Endodermal cell (in vitro differentiated cells): ENCODE data around the gene DCC. TPM values are rescaled to one million over a fixed set of nuclear protein-coding genes. Genes with fewer than 3 reads are reported as not detected.

ENCODE experiments used
- DNase-seq: peaks from one replicate; pipeline ENCODE4 v3.0.0-alpha.2; 2017
- H3K27ac ChIP-seq: 2 replicates; pipeline ENCODE4 v1.5.1; 2013; ENCODE audit warnings: mild to moderate bottlenecking, low read depth, low read length, moderate library complexity
- H3K27me3 ChIP-seq: 2 replicates; pipeline ENCODE4 v1.6.1; 2013; ENCODE audit warnings: mild to moderate bottlenecking, low read length, moderate library complexity; ENCODE audit not compliant: insufficient read depth, control insufficient read depth, poor library complexity, severe bottlenecking
- H3K36me3 ChIP-seq: 2 replicates; pipeline ENCODE4 v1.7.0; 2013; ENCODE audit warnings: mild to moderate bottlenecking, low read length, moderate library complexity; ENCODE audit not compliant: control insufficient read depth, insufficient read depth
- H3K4me1 ChIP-seq: one replicate; pipeline ENCODE4 v1.7.0; 2013; ENCODE audit warnings: low read length; ENCODE audit not compliant: control insufficient read depth, insufficient read depth
- H3K4me3 ChIP-seq: 2 replicates; pipeline ENCODE4 v1.5.1; 2013; ENCODE audit warnings: mild to moderate bottlenecking, low read length, moderate library complexity
- H3K9ac ChIP-seq: 2 replicates; pipeline ENCODE4 v1.6.1; 2013; ENCODE audit warnings: mild to moderate bottlenecking, low read length, moderate library complexity; ENCODE audit not compliant: poor library complexity, severe bottlenecking; ENCODE audit errors: extremely low read depth
- H3K9me3 ChIP-seq: 2 replicates; pipeline ENCODE4 v1.6.1; 2013; ENCODE audit warnings: mild to moderate bottlenecking, low read length, moderate library complexity; ENCODE audit not compliant: control insufficient read depth
- H3K27ac Mint-ChIP-seq: 2 replicates; pipeline ENCODE4 v1.8.0; 2020; ENCODE audit warnings: mixed read lengths
- H3K27me3 Mint-ChIP-seq: 2 replicates; pipeline ENCODE4 v1.8.0; 2021; ENCODE audit warnings: mild to moderate bottlenecking, mixed read lengths; ENCODE audit not compliant: insufficient read depth
- H3K36me3 Mint-ChIP-seq: 2 replicates; pipeline ENCODE4 v1.8.0; 2020; ENCODE audit warnings: low read depth, mixed read lengths
- H3K4me1 Mint-ChIP-seq: 2 replicates; pipeline ENCODE4 v1.8.0; 2020; ENCODE audit warnings: mixed read lengths
- H3K4me3 Mint-ChIP-seq: 2 replicates; pipeline ENCODE4 v1.8.0; 2020; ENCODE audit warnings: mild to moderate bottlenecking, moderate library complexity, mixed read lengths
- H3K9me3 Mint-ChIP-seq: 2 replicates; pipeline ENCODE4 v1.8.0; 2020; ENCODE audit warnings: mild to moderate bottlenecking, mixed read lengths
- CTCF ChIP-seq: fragments of 200-600 bp; sonication (generic); conservative IDR thresholded peaks from 2 replicates; pipeline ENCODE4 v1.5.0; 2021; ENCODE audit warnings: antibody characterized with exemption, mild to moderate bottlenecking
- WGBS, 2 experiments: methylation state at CpG; one replicate each; pipeline versions ENCODE4 v1.1.5 to v1.1.7; 2013; ENCODE audit warnings: missing lambda C conversion rate in 2 of 2, mixed read lengths in 1 of 2; ENCODE audit not compliant: insufficient coverage in 1 of 2, insufficient read length in 1 of 2; 5-methylcytosine and 5-hydroxymethylcytosine counted together
- total RNA-seq, 2 donors: library from RNA; stranded (reverse); fragmentation: NEBNext Ultra II Directional in 1 of 2; extraction: Animal tissue kit (Norgen Biotek cat#: 25700) in 1 of 2; gene quantifications; 2 replicates in 1 of 2; 3 replicates in 1 of 2; pipeline ENCODE4 v1.2.1, GENCODE V29; 2021

The DCC gene
- total RNA-seq, 2 donors from 2014 or later = 0.77 to 0.97 TPM

GRCh38 chr18:52441794-52442193, 101.8 kb downstream of the DCC start:
- H3K9me3 Mint-ChIP-seq = no peaks in the 10 kb centered on the region
- Histone ChIP-seq H3K27ac (no peak overlapping the region), H3K27me3 (peaks cover 94% of the 10 kb centered on the region), H3K4me1 (no peaks in the 10 kb centered on the region), H3K9me3 (no peaks in the 10 kb centered on the region), H3K4me3 (no peak overlapping the region), H3K36me3 (no peaks in the 10 kb centered on the region), H3K9ac (no peak overlapping the region)
- H3K36me3 Mint-ChIP-seq = no peaks in the 10 kb centered on the region
- no peak for DNase-seq
- peaks cover 9% of the 10 kb centered on the region for H3K4me1 Mint-ChIP-seq
- peaks cover 92% of the 10 kb centered on the region for H3K27me3 Mint-ChIP-seq
- no peak overlapping the region for H3K27ac Mint-ChIP-seq
- H3K4me3 Mint-ChIP-seq = no peak overlapping the region
- TF ChIP-seq CTCF = no peak

- H3K36me3 Mint-ChIP-seq = no peaks in the 10 kb centered on the region
- H3K9me3 ChIP-seq = no peaks in the 10 kb centered on the region
- H3K27ac Mint-ChIP-seq = no peak overlapping the region
- H3K9me3 Mint-ChIP-seq = no peaks in the 10 kb centered on the region
- peaks cover 9% of the 10 kb centered on the region for H3K4me1 Mint-ChIP-seq
- no peak for DNase-seq
- peaks cover 89% of the 10 kb centered on the region for H3K27me3 ChIP-seq
- H3K27ac ChIP-seq = no peak overlapping the region
- WGBS, 2 experiments = 92 to 100% methylated on average over 2 of the region's 2 CpGs
- H3K4me3 ChIP-seq = no peak overlapping the region
- no peak overlapping the region for H3K4me3 Mint-ChIP-seq
- no peaks in the 10 kb centered on the region for H3K4me1 ChIP-seq
- no peaks in the 10 kb centered on the region for H3K36me3 ChIP-seq
- H3K27me3 Mint-ChIP-seq = peaks cover 87% of the 10 kb centered on the region
- TF ChIP-seq CTCF = no peak
- no peak overlapping the region for H3K9ac ChIP-seq
Measured at GRCh38 chr18:52442686-52443085, 102.7 kb downstream of the DCC start.

- Mint-ChIP-seq H3K27me3 (peaks cover 78% of the 10 kb centered on the region), H3K36me3 (no peaks in the 10 kb centered on the region), H3K4me3 (no peak overlapping the region), H3K4me1 (peaks cover 12% of the 10 kb centered on the region), H3K27ac (no peak overlapping the region), H3K9me3 (peaks cover 7% of the 10 kb centered on the region)
- Histone ChIP-seq H3K4me1 (no peaks in the 10 kb centered on the region), H3K4me3 (no peak overlapping the region), H3K9ac (no peak overlapping the region), H3K9me3 (peaks cover 14% of the 10 kb centered on the region), H3K27me3 (peaks cover 86% of the 10 kb centered on the region), H3K27ac (no peak overlapping the region), H3K36me3 (no peaks in the 10 kb centered on the region)
- DNase-seq = no peak
- TF ChIP-seq CTCF = no peak
- 86 to 97% methylated on average over 4 of the region's 4 CpGs for WGBS, 2 experiments
Measured at GRCh38 chr18:52451256-52451655, 111.3 kb downstream of the DCC start.
